Measurements from ENCODE around the gene NUMB.

Gene NUMB

GRCh38 chr14:73258076-73258475 lies 200.3 kb downstream of the NUMB start:
- DNase-seq = no peak

GRCh38 chr14:73255693-73256225 lies 202.6 kb downstream of the NUMB start:
- DNase-seq = no peak

GRCh38 chr14:73255005-73255400 lies 203.3 kb downstream of the NUMB start:
- no peak for DNase-seq

- no peak for DNase-seq
Observed at GRCh38 chr14:73254247-73255004, 203.9 kb downstream of the NUMB start.

GRCh38 chr14:73253721-73254120 lies 204.6 kb downstream of the NUMB start:
- DNase-seq = no peak

GRCh38 chr14:73253323-73253610 lies 205.1 kb downstream of the NUMB start:
- DNase-seq = no peak

GRCh38 chr14:73252491-73253322 lies 205.6 kb downstream of the NUMB start:
- DNase-seq = no peak

GRCh38 chr14:73251516-73252215 lies 206.7 kb downstream of the NUMB start:
- DNase-seq = no peak

GRCh38 chr14:73250781-73251500 lies 207.4 kb downstream of the NUMB start:
- DNase-seq = no peak

- DNase-seq = no peak
Observed at GRCh38 chr14:73250317-73250713, 208.0 kb downstream of the NUMB start.

GRCh38 chr14:73249564-73250316 lies 208.6 kb downstream of the NUMB start:
- DNase-seq = no peak

- no peak for DNase-seq
Observed at GRCh38 chr14:73249108-73249507, 209.2 kb downstream of the NUMB start.

GRCh38 chr14:73248108-73248868 lies 210.1 kb downstream of the NUMB start:
- no peak for DNase-seq

GRCh38 chr14:73246387-73247150 lies 211.8 kb downstream of the NUMB start:
- DNase-seq = no peak

- DNase-seq = no peak
Observed at GRCh38 chr14:73245480-73246325, 212.6 kb downstream of the NUMB start.

- no peak for DNase-seq
Observed at GRCh38 chr14:73244541-73245290, 213.6 kb downstream of the NUMB start.

- DNase-seq = no peak
Observed at GRCh38 chr14:73243748-73244147, 214.6 kb downstream of the NUMB start.

GRCh38 chr14:73243341-73243740 lies 215.0 kb downstream of the NUMB start:
- DNase-seq = no peak
